ENCODE results near the gene SAMD4A.

SAMD4A gene, protein sequence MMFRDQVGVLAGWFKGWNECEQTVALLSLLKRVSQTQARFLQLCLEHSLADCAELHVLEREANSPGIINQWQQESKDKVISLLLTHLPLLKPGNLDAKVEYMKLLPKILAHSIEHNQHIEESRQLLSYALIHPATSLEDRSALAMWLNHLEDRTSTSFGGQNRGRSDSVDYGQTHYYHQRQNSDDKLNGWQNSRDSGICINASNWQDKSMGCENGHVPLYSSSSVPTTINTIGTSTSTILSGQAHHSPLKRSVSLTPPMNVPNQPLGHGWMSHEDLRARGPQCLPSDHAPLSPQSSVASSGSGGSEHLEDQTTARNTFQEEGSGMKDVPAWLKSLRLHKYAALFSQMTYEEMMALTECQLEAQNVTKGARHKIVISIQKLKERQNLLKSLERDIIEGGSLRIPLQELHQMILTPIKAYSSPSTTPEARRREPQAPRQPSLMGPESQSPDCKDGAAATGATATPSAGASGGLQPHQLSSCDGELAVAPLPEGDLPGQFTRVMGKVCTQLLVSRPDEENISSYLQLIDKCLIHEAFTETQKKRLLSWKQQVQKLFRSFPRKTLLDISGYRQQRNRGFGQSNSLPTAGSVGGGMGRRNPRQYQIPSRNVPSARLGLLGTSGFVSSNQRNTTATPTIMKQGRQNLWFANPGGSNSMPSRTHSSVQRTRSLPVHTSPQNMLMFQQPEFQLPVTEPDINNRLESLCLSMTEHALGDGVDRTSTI

GRCh38 chr14:54566410-54567223, at the start of gene SAMD4A:
Gene SAMD4A (plus strand): TSS chr14:54567128. CDS start chr14:54567917, 789 bp downstream.
- peak; percentile 66 to 75 for DNase-seq

- no peak for DNase-seq
Measured at GRCh38 chr14:54524410-54524809, 42.5 kb upstream of the SAMD4A start.

DNA sequence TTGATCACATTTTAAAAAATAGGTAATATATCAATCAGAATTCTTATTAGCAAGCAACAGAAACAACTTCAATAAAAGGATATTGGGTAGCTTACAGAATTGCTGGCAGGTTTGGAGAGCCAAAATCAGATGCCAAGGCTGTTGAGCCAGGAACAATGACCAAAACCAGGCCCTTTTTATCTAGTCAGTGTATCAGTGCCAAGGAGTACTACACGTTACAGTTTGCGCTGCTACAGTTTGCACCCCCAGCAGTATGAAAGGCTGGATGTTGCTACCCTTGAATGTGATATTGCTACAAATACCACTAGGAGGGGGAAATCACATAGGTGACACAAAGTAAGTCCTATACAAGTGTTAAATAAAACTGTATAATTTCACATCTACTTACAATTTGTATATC, 38.0 kb upstream of the SAMD4A start:
- DNase-seq: no peak

GRCh38 chr14:54529811-54530210, 37.1 kb upstream of the SAMD4A start:
- DNase-seq: no peak

GRCh38 chr14:54532111-54533012, 34.6 kb upstream of the SAMD4A start:
- DNase-seq: no peak

DNA sequence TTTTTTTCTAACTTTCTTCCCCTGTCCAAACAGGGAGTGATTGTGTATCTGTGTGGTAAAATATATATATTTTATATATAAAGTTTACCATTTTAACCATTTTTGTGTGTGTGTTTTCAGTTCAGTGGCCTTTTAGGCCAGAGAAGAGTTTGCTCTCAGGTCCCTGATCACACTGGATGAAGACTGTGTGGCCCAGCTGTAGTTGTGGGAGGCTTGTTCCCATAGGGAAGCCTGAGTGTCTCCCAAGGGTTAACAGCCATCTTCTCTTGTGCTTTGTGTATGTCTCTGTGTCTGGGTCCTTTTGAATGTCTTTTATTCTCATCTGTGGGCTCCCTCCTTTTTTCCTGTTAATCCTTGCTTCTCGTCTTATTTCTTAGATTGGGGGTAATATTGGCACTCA, 33.8 kb upstream of the SAMD4A start:
- DNase-seq: no peak

GRCh38 chr14:54535126-54535525, 31.8 kb upstream of the SAMD4A start:
- no peak for DNase-seq

DNA sequence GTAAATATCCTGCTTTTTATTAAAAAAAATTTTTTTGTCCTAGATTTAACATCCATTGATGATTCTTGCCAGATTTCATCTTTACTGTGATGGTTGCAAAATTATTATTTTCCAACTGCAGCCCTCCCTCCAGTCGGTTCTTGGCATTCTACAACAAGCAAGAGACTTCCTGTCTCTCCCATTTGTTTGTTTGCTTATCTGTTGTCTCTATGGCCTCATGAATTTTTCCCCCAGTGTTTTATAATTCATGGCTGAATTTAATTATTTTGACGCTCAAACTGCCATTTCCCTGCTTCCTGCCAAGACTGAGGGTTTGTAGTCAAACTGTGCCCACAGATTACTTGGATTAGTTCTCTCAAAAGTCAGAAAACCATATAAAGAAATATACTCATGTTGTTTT, 31.3 kb upstream of the SAMD4A start:
- DNase-seq: no peak

DNA sequence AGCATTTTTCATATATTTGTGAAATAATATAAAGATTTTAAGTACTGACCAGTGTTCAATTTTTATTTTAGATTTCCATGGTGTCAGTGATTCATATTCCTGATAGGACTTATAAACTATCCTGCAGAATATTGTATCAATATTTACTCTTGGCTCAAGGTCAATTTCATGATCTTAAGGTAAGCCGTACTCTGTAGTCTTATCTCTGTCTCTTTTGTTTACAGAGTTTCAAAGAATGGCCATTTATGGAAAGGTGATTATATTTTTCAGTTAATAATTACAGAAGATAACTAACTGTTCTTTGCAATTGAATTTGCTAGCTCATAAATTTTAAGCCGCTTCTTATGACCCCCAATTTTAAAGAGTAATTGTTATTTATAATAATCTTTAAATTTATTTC, 29.3 kb upstream of the SAMD4A start:
- DNase-seq: no peak

GRCh38 chr14:54538055-54538454, 28.9 kb upstream of the SAMD4A start:
- no peak for DNase-seq

- DNase-seq: no peak
Measured at GRCh38 chr14:54547583-54547982, 19.3 kb upstream of the SAMD4A start.

GRCh38 chr14:54548491-54548890, 18.4 kb upstream of the SAMD4A start:
- DNase-seq: no peak

DNA sequence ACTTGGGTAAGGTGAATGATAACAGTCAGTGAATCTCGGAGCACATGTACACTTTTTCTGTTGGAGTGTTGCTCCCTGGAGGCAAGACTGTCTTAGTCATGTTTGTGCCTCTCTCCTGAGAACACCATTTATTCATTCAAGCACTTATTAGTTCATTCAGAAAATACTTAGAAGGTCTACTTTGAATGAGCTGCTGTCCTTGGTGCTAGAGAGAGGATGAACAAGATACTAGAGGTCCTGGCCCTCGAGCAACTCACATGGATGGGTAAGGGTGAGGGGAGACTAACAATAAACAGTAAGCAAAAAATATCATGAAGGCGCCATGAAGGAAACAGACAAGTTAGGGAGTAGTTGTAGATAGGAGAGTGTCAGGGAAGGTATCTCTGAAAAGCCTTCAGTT, 17.1 kb upstream of the SAMD4A start:
- DNase-seq: no peak

GRCh38 chr14:54550514-54550913, 16.4 kb upstream of the SAMD4A start:
- no peak for DNase-seq

DNA sequence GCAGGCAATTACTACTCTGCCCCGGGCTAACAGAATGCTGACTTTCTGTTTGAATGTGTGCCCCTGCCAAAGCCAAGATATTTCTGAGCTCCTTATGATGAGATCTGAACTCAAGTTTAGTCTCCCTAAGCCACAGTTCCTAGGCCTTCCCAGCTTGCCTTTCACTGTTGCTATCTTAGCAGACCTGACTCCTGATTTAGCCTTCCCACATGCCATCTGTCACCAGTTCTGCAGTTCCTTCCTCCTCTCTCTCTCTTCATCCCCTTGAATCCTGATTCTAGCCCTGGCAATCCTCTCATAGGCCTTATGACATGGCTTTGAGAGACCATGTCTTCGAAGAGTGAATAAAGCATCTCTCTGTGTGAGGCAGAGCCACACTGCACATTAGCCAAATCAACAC, 12.5 kb upstream of the SAMD4A start:
- no peak for DNase-seq

DNA sequence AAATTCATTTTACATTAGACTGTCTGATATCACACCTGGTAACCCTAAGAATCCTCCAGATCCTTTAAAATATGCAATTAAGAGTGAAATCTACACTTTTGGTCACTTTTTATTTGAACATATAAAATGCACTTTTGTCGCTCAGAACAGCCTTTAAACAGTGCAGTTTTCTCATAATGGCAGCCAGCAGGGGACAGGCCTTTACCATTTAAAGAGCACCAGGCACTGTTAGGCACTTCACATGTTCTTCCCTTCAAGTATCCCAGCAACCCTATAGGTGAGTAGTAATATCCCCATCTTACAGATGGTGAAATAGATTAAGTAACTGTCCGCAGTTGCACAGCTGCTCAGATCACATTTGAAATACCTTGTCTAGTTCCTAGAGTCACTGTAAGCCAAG, 11.3 kb upstream of the SAMD4A start:
- DNase-seq: no peak

DNA sequence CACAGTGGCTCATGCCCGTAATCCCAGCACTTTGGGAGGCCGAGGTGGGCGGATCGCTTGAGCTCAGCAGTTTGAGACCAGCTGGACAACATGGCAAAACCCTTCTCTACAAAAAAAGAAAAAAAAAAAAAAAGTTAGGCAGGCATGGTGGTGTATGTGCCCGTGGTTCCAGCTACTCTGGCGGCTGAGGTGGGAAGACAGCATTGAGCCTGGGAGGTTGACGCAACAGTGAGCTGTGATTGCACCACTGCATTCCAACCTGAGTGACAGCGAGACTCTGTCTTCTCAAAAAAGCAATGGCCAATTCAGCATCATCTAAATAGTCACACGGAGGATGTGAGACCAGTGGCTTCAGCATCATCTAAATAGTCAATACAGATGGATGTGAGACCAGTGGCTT, 10.4 kb upstream of the SAMD4A start:
- DNase-seq: no peak

DNA sequence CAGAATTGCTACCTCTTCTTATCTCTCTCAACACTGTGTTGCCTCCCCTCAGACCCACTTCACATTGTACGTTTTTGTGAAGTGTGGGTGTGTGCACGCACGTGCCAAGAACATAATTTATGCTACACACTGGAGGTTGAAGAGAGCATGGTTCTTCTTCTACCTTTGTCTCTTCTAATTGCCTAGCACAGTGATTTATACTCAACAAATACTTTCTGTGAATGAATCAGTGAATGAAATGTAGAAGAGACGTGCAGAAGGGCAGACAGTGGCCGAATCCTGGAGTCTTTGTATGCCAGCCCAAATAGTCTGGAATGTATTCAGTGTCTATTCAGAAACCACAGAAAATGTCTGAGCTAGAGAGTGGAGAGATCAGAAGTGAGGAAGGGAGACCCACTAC, 4.6 kb upstream of the SAMD4A start:
- no peak for DNase-seq

- no peak for DNase-seq
Measured at GRCh38 chr14:54564071-54564867, 2.7 kb upstream of the SAMD4A start.

GRCh38 chr14:54564868-54565784, 1.8 kb upstream of the SAMD4A start:
- peak; percentile 77 to 81 for DNase-seq

All from activated T-cell treated with anti-CD3 and anti-CD28 coated beads, Interleukin-2, amount 50 U/mL, for 48 hours (primary cell).